ENCODE data around the gene BRPF3. TPM values are rescaled to one million over a fixed set of nuclear protein-coding genes. Genes with fewer than 3 reads are reported as not detected.

BRPF3 gene
- total and polyA plus RNA-seq, 2 of the 13 experiments (the other 11 are each of a cell fraction or from before 2014, with no cell fraction given) = 12.3 to 22.9 TPM

DNA sequence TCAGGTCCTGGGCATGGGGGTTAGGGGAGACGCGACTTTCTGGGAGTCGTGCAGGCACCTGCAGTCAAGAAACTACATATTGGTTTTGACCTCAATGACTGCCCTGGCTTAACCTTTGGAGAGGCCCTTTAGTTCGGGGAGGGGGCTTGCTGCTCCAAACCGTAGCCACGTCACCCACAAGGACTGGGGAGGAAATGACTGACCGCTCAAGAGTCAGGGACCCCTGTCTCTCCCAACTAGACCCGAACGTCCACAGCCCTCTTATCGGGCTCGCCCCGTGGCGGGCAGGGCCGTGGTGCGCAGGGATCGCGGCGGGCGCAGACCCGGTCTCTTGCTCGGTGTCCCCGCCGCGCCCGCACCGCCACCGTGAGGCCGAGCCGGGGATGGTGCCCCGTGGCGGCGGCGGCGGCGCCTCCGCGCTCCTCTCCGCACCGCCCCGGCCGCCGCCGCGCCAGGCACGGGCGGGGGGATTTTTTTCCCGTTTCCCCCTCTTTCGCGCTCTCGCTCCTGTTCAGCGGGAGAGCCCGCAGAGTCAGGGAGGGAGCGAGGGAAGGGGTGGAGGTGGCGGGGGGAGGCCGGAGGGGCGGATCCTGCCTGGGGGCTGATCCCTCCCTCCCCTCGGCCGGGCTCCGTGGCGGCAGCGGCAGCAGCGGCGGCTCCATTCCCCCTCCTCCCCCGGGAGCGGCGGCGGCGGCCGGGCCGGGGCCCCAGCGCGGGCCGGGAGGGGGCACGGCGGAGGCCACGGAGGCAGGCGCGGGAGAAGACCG lies at the start of gene BRPF3 (continued):
- TF ChIP-seq, protein P1, sequence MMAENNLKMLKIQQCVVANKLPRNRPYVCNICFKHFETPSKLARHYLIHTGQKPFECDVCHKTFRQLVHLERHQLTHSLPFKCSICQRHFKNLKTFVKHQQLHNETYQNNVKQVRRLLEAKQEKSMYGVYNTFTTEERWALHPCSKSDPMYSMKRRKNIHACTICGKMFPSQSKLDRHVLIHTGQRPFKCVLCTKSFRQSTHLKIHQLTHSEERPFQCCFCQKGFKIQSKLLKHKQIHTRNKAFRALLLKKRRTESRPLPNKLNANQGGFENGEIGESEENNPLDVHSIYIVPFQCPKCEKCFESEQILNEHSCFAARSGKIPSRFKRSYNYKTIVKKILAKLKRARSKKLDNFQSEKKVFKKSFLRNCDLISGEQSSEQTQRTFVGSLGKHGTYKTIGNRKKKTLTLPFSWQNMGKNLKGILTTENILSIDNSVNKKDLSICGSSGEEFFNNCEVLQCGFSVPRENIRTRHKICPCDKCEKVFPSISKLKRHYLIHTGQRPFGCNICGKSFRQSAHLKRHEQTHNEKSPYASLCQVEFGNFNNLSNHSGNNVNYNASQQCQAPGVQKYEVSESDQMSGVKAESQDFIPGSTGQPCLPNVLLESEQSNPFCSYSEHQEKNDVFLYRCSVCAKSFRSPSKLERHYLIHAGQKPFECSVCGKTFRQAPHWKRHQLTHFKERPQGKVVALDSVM (CRISPR knock-in tag; IDR thresholded peaks at IDR 0.05) = 0 out of 2 replicates have a peak, but pooled peaks have one; percentile 53
- TF ChIP-seq PAWR (CRISPR knock-in tag; IDR thresholded peaks at IDR 0.05; ENCODE audit: borderline replicate concordance) (0 out of 2 replicates have a peak, but pooled peaks have one; percentile 57), CCDC6 (CRISPR knock-in tag; IDR thresholded peaks at IDR 0.05) (peak; percentile 91), SIX4 (CRISPR knock-in tag; IDR thresholded peaks at IDR 0.05) (0 out of 2 replicates have a peak, but pooled peaks have one; percentile 7), SNAI1 (CRISPR knock-in tag; IDR thresholded peaks at IDR 0.05; ENCODE audit: borderline replicate concordance) (peak; percentile 67; the same call in 1 of the 2 replicates), ZNF660 (CRISPR knock-in tag; IDR thresholded peaks at IDR 0.05; ENCODE audit: borderline replicate concordance, low read depth) (no peak), ZNF317 (CRISPR knock-in tag; IDR thresholded peaks at IDR 0.05) (0 out of 2 replicates have a peak, but pooled peaks have one; percentile 22), ZBTB20 (CRISPR knock-in tag; IDR thresholded peaks at IDR 0.05; ENCODE audit: borderline replicate concordance, low read depth) (no peak), SOX13 (IDR thresholded peaks at IDR 0.05) (no peak), SOX13 (CRISPR knock-in tag; conservative IDR thresholded peaks at IDR 0.05 in 1 of 2, IDR thresholded peaks at IDR 0.05 in 1 of 2) (0 out of 4 replicates have a peak, but pooled peaks of 1 of the 2 experiments have one; percentile 38), EHMT2 (IDR thresholded peaks at IDR 0.05; ENCODE audit: borderline replicate concordance, low read depth, low read length) (no peak), BORCS8-MEF2B (CRISPR knock-in tag; IDR thresholded peaks at IDR 0.05) (peak; percentile 44; the same call in 1 of the 2 replicates), SOX5 (CRISPR knock-in tag; IDR thresholded peaks at IDR 0.05; ENCODE audit: borderline replicate concordance) (0 out of 2 replicates have a peak, but pooled peaks have one; percentile 8), ZNF20 (CRISPR knock-in tag; IDR thresholded peaks at IDR 0.05) (no peak), MAFG (CRISPR knock-in tag; IDR thresholded peaks at IDR 0.05) (no peak), SALL1 (CRISPR knock-in tag; IDR thresholded peaks at IDR 0.05) (peak; percentile 78; the same call in 1 of the 2 replicates), SKI (IDR thresholded peaks at IDR 0.05; ENCODE audit: partially characterized antibody) (peak; percentile 86), EED (CRISPR knock-in tag; IDR thresholded peaks at IDR 0.05) (0 out of 2 replicates have a peak, but pooled peaks have one; percentile 8), ARHGAP35 (CRISPR knock-in tag; IDR thresholded peaks at IDR 0.05; ENCODE audit: borderline replicate concordance) (0 out of 2 replicates have a peak, but pooled peaks have one; percentile 20), HNF4A (CRISPR knock-in tag; IDR thresholded peaks at IDR 0.05) (peak; percentile 57), HOXA3 (CRISPR knock-in tag; IDR thresholded peaks at IDR 0.05) (peak; percentile 56), TMF1 (CRISPR knock-in tag; IDR thresholded peaks at IDR 0.05; ENCODE audit: low read depth) (peak; percentile 46; the same call in 1 of the 2 replicates)
- TF ChIP-seq, protein P2, sequence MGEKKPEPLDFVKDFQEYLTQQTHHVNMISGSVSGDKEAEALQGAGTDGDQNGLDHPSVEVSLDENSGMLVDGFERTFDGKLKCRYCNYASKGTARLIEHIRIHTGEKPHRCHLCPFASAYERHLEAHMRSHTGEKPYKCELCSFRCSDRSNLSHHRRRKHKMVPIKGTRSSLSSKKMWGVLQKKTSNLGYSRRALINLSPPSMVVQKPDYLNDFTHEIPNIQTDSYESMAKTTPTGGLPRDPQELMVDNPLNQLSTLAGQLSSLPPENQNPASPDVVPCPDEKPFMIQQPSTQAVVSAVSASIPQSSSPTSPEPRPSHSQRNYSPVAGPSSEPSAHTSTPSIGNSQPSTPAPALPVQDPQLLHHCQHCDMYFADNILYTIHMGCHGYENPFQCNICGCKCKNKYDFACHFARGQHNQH (CRISPR knock-in tag; IDR thresholded peaks at IDR 0.05) = peak; percentile 44; the same call in 1 of the 2 replicates
- TF ChIP-seq, protein P3, sequence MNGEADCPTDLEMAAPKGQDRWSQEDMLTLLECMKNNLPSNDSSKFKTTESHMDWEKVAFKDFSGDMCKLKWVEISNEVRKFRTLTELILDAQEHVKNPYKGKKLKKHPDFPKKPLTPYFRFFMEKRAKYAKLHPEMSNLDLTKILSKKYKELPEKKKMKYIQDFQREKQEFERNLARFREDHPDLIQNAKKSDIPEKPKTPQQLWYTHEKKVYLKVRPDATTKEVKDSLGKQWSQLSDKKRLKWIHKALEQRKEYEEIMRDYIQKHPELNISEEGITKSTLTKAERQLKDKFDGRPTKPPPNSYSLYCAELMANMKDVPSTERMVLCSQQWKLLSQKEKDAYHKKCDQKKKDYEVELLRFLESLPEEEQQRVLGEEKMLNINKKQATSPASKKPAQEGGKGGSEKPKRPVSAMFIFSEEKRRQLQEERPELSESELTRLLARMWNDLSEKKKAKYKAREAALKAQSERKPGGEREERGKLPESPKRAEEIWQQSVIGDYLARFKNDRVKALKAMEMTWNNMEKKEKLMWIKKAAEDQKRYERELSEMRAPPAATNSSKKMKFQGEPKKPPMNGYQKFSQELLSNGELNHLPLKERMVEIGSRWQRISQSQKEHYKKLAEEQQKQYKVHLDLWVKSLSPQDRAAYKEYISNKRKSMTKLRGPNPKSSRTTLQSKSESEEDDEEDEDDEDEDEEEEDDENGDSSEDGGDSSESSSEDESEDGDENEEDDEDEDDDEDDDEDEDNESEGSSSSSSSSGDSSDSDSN (CRISPR knock-in tag; IDR thresholded peaks at IDR 0.05) = peak; percentile 90

All from HepG2 (cell line).